ENCODE measurements around the gene U2AF1L4.

DNA sequence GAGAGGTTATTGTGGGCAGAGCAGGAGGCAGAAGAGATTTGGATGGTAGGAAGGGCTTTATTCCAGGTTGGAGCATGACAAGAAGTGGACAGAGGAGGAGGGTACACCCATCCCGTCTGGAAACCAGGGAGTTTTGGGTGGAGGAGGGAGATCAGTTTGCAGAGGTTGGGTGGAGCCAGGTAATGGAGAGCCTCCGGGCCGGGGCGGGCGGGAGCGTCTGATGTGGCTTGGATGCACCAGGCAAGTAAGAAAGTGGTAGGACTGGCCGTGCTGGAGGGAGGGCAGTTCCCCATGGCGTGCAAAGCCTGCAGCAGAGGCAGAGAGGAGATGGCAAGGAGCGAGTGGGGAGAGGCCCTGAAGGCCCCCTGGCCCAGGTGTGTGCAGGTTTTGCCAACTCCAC, 13.9 kb downstream of the U2AF1L4 start:
- TF ChIP-seq, protein P1, sequence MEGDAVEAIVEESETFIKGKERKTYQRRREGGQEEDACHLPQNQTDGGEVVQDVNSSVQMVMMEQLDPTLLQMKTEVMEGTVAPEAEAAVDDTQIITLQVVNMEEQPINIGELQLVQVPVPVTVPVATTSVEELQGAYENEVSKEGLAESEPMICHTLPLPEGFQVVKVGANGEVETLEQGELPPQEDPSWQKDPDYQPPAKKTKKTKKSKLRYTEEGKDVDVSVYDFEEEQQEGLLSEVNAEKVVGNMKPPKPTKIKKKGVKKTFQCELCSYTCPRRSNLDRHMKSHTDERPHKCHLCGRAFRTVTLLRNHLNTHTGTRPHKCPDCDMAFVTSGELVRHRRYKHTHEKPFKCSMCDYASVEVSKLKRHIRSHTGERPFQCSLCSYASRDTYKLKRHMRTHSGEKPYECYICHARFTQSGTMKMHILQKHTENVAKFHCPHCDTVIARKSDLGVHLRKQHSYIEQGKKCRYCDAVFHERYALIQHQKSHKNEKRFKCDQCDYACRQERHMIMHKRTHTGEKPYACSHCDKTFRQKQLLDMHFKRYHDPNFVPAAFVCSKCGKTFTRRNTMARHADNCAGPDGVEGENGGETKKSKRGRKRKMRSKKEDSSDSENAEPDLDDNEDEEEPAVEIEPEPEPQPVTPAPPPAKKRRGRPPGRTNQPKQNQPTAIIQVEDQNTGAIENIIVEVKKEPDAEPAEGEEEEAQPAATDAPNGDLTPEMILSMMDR (IDR thresholded peaks at IDR 0.05): no peak
- no peak for TF ChIP-seq EZH2 (IDR thresholded peaks at IDR 0.05; ENCODE audit: borderline replicate concordance, insufficient read depth, low read depth, low read length, poor library complexity, severe bottlenecking)
